Right forelimb (tissue), 1 donor: ENCODE measurements around the gene SPPL2C.
A peak's percentile ranks its signal among the peaks of the same experiment; 100 is the strongest.

Experiments
- DNase-seq: peaks from one replicate; pipeline ENCODE4 v3.0.0-alpha.2; 2018

The SPPL2C gene

GRCh38 chr17:45886852-45887251, 42.2 kb downstream of the SPPL2C start:
- DNase-seq: no peak

DNA sequence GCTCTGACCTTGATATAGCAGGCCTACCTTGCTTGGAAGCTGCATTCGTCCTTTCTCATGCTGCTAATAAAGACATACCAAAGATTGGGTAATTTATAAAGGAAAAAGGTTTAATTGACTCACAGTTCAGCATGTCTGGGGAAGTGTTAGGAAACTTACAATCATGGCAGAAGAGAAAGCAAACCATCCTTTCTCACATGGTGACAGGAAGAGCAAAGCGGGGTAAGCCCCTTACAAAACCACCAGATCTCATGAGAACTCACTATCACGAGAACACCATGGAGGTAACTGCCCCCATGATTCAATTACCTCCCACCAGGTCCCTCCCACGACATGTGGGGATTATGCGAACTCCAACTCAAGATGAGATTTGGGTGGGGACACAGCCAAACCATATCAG, 43.7 kb downstream of the SPPL2C start:
- no peak for DNase-seq

GRCh38 chr17:45889579-45889978, 44.9 kb downstream of the SPPL2C start:
- no peak for DNase-seq

DNA sequence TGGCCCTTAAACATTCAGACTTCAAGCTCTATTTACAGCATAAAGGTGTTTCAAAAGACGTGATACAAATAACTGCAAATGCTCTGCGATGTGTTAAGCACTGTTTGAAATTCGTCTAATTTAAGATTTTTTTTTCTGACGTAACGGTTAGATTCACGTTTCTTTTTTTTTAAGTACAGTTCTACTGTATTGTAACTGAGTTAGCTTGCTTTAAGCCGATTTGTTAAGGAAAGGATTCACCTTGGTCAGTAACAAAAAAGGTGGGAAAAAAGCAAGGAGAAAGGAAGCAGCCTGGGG, 49.0 kb downstream of the SPPL2C start:
- no peak for DNase-seq

DNA sequence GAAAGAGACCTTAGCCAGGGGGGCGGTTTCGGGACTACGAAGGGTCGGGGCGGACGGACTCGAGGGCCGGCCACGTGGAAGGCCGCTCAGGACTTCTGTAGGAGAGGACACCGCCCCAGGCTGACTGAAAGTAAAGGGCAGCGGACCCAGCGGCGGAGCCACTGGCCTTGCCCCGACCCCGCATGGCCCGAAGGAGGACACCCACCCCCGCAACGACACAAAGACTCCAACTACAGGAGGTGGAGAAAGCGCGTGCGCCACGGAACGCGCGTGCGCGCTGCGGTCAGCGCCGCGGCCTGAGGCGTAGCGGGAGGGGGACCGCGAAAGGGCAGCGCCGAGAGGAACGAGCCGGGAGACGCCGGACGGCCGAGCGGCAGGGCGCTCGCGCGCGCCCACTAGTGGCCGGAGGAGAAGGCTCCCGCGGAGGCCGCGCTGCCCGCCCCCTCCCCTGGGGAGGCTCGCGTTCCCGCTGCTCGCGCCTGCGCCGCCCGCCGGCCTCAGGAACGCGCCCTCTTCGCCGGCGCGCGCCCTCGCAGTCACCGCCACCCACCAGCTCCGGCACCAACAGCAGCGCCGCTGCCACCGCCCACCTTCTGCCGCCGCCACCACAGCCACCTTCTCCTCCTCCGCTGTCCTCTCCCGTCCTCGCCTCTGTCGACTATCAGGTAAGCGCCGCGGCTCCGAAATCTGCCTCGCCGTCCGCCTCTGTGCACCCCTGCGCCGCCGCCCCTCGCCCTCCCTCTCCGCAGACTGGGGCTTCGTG, 49.5 kb downstream of the SPPL2C start, which contains the start of gene MAPT:
Gene MAPT, plus strand, starts transcription at position 533 of the 763 bp plus-strand sequence. CDS start 67,784 bp downstream, outside the sequence.
- DNase-seq: peak; percentile 95

- DNase-seq: peak; percentile 53
Observed at GRCh38 chr17:45895304-45895968, 50.8 kb downstream of the SPPL2C start.

- DNase-seq: no peak
Observed at GRCh38 chr17:45895969-45896785, 51.5 kb downstream of the SPPL2C start.
